ENCODE results near the gene TTLL1.
"Not testable (repeated sequence)": the region's sequence is repeated elsewhere in the genome, so short reads cannot be mapped to it uniquely, and the experiment has no call there.

The TTLL1 gene

DNA sequence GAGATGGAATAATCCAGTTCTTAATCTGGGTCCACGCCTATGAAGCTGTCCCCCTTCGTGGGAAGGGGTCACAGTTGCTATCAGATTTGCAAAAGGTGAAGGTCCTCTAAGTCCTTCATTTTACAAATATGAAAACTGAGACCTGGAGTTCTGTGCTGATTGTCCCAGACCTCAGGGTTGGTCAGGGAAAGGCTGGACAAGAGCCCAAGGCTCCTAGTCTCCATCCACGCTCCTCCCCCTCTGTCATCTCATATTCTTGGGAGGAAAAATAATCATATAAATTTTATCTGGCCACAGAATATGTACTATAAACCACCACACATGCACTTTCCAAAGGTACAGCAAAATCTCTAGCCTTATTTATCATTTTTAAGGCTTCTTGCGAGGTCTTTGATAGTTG, 79.7 kb downstream of the TTLL1 start:
- no peak for DNase-seq

GRCh38 chr22:43008921-43009320, 80.3 kb downstream of the TTLL1 start:
- no peak for DNase-seq

GRCh38 chr22:43008509-43008908, 80.7 kb downstream of the TTLL1 start:
- DNase-seq: no peak

- no peak for DNase-seq
Measured at GRCh38 chr22:43007519-43008102, 81.6 kb downstream of the TTLL1 start.

- no peak for DNase-seq
Measured at GRCh38 chr22:43006753-43007152, 82.4 kb downstream of the TTLL1 start.

DNA sequence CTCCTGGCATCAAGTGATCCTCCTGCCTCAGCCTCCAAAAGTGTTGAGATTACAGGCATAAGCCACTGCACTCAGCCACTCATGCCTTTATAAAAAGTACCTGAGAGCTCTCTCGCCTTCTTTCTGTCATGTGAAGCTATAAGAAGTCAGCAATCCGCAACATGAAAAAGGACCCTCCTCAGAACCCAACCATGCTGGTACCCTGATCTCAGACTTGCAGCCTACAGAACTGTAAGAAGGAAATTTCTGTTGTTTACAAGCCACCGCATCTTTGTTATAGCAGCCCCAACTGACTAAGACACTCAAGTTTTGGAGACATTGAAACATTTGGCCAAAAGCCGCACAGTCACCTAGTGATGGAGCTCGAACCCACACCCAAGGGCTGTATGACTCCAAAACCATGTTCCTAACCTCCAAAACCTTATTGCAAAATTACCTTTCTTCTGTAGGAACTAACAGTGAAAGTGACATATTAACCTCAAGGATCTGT, 83.1 kb downstream of the TTLL1 start:
- DNase-seq: no peak

- no peak for DNase-seq
Measured at GRCh38 chr22:43005106-43005505, 84.1 kb downstream of the TTLL1 start.

GRCh38 chr22:43004362-43005035, 84.7 kb downstream of the TTLL1 start:
- no peak for DNase-seq

- DNase-seq: no peak
Measured at GRCh38 chr22:43002202-43002586, 87.0 kb downstream of the TTLL1 start.

DNA sequence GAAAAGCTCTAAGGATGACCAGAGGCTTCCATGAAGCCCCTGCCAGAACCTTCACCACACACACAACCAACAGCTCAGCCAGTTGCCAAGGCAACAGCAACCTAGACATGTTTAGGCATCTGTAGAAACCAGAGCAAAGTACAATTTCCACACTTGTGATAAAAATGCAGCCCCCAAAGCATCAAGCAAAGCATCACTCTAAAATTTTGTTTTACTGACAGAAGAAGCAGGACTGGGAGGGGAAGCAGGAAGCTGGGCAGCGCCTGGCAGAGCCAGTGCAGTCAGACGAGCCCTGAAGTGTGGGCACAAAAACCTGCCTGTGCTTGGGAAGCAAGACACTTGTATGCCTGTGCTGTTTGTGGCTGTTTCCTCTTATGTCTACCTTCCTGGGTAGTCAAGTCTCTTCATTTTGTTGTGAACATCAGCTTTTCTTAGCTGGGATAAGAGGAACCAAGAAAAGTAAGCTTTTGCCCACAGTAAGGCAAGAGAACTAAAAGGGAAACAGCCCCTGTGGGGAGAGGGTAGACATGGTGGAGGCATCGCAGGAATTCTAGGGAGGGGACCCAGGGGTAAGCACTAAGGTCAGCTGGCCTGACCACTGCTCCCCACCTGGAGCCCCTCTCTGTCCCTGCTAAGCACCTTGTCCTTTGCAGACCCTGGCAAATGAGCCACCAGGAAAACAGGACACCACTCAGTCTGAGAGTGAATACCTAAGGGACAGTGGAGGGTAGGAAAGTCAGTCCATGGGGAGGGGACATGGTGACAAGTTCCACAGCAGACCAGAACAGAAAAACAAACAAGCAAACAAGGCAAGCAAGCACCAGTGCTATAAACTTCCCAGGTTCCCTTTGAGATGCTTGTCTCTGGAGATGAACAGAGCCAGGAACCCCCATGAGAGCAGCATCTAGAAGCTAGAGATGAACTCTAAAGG, 87.7 kb downstream of the TTLL1 start:
- DNase-seq: no peak

- no peak for DNase-seq
Measured at GRCh38 chr22:43000441-43001175, 88.6 kb downstream of the TTLL1 start.

DNA sequence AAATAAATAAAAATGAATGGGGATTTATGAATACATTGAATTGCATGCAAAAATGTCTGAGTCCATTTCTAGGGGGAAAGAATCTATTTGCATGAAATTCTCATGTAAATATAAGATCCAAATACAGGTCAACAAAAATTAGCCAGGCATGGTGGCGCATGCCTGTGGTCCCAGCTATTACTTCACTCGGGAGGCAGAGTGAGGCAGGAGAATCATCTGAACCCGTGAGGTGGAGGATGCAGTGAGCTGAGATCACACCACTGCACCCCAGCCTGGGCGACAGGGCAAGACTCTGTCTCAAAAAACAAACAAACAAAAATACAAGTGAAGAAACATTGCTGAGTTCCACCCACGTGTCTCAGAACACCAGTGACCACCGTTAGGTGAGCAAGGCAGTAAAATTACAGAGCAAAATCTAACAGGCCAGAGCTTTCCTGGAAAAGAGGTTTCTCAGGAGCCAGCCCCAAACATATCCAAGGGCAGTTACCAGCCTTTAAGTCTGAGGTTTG, 91.6 kb downstream of the TTLL1 start:
- DNase-seq: no peak

GRCh38 chr22:42996646-42997365, 92.4 kb downstream of the TTLL1 start:
- no peak for DNase-seq

GRCh38 chr22:42995654-42996053, 93.5 kb downstream of the TTLL1 start:
- not testable (repeated sequence) for DNase-seq

GRCh38 chr22:42994917-42995562, 94.2 kb downstream of the TTLL1 start:
- peak; percentile 37 for DNase-seq

- DNase-seq: no peak
Measured at GRCh38 chr22:42994276-42994916, 94.8 kb downstream of the TTLL1 start.

GRCh38 chr22:42993651-42994275, 95.4 kb downstream of the TTLL1 start:
- no peak for DNase-seq

GRCh38 chr22:42992886-42993479, 96.2 kb downstream of the TTLL1 start:
- no peak for DNase-seq

DNA sequence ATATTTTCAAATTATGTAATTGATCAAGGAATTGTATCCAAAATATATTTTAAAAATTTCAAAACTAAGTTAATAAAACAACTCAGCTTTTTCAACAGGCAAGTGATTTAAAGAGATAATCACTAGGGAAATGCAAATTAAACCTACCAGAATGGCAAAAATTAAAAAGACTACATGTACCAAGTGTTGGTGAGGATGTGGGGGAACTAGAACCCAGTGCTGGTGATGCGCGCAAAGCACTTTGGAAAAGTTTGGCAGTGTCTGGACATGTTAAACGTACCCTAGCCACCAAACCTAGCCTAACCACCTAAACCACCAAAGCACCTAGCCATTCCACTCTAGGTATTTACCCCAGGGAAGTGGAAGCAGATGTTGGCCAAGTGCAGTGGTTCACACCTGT, 97.1 kb downstream of the TTLL1 start:
- DNase-seq: no peak

DNA sequence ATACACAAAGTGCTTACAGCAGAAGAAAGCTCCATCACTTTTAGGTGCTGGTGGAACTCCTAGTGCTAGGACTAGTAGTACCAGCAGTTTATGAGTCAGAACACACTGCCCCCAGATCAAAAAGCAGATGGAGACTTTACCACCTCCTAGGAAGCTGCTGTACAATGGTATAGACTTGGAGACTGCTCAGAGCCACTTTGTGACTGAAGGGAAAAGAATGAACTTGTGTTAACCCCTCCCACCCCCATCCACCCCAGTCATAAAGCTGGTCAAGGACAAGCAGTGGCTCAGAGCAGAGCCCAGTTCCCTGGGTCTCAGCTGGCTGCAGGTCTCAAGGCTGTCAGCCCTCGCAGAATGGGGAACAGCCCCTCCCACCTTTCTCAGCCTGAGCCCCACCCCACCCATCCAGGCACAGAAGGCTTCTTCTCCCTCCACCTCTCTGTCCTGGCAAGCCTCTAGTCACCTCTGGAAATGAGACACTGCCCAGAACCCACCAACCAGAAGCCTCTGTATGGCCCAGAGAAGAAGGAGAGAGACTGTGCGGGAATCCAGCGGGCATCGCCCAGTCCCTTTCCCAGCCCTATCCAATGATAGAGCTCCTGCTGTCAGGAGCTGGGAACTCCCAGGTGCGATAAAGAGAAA, 98.1 kb downstream of the TTLL1 start:
- no peak for DNase-seq
